ENCODE data around the gene OPTC.

OPTC gene

DNA sequence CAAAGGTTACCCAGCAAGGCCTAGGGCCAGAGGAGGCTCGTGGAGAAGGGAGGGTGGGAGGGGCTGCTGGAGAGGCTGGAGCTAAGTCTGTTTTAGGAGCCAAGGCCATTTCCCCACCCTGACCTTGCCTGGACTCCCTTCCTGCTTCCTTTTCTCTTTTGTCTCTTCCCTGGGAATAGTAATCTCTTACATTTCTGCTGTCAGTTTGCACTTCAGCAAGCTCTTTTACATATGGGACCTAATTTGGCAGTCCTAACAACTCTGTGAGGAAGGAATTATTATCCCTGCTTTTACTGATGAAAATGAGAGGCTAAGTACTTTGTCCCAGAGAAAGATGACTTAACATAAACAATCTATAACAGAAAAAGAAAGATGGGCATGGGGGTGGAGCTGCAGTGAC is 13.8 kb downstream of the OPTC start:
- Histone ChIP-seq H3K9me2 (replicated peaks; ENCODE audit: insufficient read depth, low read length) (no peaks in the 10 kb centered on the region), H3K36me3 (ENCODE audit: low read length) (no peaks in the 10 kb centered on the region), H3K4me2 (ENCODE audit: low read depth, low read length, poor library complexity, severe bottlenecking) (no peak overlapping the region), H4K20me1 (ENCODE audit: low read depth, low read length) (no peaks in the 10 kb centered on the region), H2AFZ (ENCODE audit: low read depth, low read length, severe bottlenecking) (no peak overlapping the region), H3K9me3 (ENCODE audit: insufficient read depth, low read length) (no peaks in the 10 kb centered on the region), H3K79me2 (ENCODE audit: insufficient read depth, low read length) (no peaks in the 10 kb centered on the region), H3K27ac (ENCODE audit: low read depth, low read length) (no peak overlapping the region), H3K9ac (ENCODE audit: low read length) (no peak overlapping the region), H3K27me3 (ENCODE audit: low read length) (no peaks in the 10 kb centered on the region), H3K4me3 (ENCODE audit: insufficient read depth, low read length, poor library complexity, severe bottlenecking) (no peak overlapping the region), H3F3A (ENCODE audit: insufficient read depth) (no peaks in the 10 kb centered on the region)
- no peak for TF ChIP-seq EZH2phosphoT487 (conservative IDR thresholded peaks at IDR 0.05; ENCODE audit: low read length)
- TF ChIP-seq, protein P1, sequence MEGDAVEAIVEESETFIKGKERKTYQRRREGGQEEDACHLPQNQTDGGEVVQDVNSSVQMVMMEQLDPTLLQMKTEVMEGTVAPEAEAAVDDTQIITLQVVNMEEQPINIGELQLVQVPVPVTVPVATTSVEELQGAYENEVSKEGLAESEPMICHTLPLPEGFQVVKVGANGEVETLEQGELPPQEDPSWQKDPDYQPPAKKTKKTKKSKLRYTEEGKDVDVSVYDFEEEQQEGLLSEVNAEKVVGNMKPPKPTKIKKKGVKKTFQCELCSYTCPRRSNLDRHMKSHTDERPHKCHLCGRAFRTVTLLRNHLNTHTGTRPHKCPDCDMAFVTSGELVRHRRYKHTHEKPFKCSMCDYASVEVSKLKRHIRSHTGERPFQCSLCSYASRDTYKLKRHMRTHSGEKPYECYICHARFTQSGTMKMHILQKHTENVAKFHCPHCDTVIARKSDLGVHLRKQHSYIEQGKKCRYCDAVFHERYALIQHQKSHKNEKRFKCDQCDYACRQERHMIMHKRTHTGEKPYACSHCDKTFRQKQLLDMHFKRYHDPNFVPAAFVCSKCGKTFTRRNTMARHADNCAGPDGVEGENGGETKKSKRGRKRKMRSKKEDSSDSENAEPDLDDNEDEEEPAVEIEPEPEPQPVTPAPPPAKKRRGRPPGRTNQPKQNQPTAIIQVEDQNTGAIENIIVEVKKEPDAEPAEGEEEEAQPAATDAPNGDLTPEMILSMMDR (IDR thresholded peaks at IDR 0.05; ENCODE audit: insufficient read depth, low read length, poor library complexity, severe bottlenecking), result no peak

DNA sequence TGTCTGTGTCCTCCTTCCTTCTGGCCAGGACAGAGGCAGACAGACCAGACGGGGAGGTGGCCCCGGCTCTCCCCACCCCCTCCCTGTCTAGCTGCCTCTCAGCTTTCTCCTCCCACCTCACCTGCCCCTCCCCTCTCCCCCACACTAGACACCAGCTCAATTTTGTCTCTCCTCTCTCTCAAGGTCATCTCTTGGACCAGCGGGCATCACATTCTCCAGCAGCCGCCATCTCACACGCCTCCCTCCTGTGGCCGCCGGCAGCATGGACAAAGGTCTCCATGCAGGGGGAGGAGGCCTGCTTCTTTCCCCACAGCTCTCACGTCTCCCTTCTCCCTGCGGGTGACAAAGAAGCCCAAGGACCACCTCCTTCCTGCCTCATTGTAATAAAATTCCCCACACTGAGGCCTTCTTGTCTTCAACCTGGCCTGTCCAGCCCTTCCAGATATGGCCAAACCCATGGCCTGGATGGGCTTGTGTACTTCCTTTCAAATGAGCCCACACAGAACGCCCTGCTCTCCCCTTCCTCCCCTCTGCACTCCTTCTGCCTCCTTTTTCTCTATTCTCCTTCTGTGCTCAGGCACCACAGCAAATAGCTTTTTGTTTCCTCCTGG is 14.6 kb downstream of the OPTC start:
- H4K20me1 ChIP-seq (ENCODE audit: low read depth, low read length), result no peaks in the 10 kb centered on the region
- no peak overlapping the region for H3K4me3 ChIP-seq (ENCODE audit: insufficient read depth, low read length, poor library complexity, severe bottlenecking)
- H3F3A ChIP-seq (ENCODE audit: insufficient read depth), result no peaks in the 10 kb centered on the region
- H3K9me2 ChIP-seq (replicated peaks; ENCODE audit: insufficient read depth, low read length), result no peaks in the 10 kb centered on the region
- no peaks in the 10 kb centered on the region for H3K27me3 ChIP-seq (ENCODE audit: low read length)
- H3K9me3 ChIP-seq (ENCODE audit: insufficient read depth, low read length), result no peaks in the 10 kb centered on the region
- no peak for TF ChIP-seq EZH2phosphoT487 (conservative IDR thresholded peaks at IDR 0.05; ENCODE audit: low read length)
- TF ChIP-seq, protein P1 (IDR thresholded peaks at IDR 0.05; ENCODE audit: insufficient read depth, low read length, poor library complexity, severe bottlenecking), result no peak
- no peak overlapping the region for H2AFZ ChIP-seq (ENCODE audit: low read depth, low read length, severe bottlenecking)
- H3K79me2 ChIP-seq (ENCODE audit: insufficient read depth, low read length), result no peaks in the 10 kb centered on the region
- no peak overlapping the region for H3K27ac ChIP-seq (ENCODE audit: low read depth, low read length)
- no peaks in the 10 kb centered on the region for H3K36me3 ChIP-seq (ENCODE audit: low read length)
- no peak overlapping the region for H3K4me2 ChIP-seq (ENCODE audit: low read depth, low read length, poor library complexity, severe bottlenecking)
- no peak overlapping the region for H3K9ac ChIP-seq (ENCODE audit: low read length)

DNA sequence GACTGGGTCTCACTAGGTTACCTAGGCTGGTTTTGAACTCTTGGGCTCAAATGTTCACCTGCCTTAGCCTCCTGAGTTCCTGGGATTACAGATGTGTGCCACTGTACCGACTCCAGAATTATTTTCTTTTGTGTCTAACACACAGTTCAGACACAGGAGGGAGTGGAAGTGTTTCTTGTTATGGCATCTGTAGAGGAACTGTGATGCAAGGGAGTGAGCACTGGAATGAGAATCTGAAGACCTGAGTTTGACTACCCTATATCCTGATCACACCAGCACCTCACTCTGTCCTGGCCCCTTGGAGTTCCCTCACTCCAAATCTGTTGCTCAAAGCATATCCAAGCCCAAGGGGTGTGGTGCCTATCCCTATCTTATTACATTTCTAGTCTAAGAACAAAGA is 15.2 kb downstream of the OPTC start:
- TF ChIP-seq EZH2phosphoT487 (conservative IDR thresholded peaks at IDR 0.05; ENCODE audit: low read length), result no peak
- TF ChIP-seq, protein P1 (IDR thresholded peaks at IDR 0.05; ENCODE audit: insufficient read depth, low read length, poor library complexity, severe bottlenecking), result no peak
- no peaks in the 10 kb centered on the region for H3F3A ChIP-seq (ENCODE audit: insufficient read depth)
- H3K27me3 ChIP-seq (ENCODE audit: low read length), result no peaks in the 10 kb centered on the region
- H3K79me2 ChIP-seq (ENCODE audit: insufficient read depth, low read length), result no peaks in the 10 kb centered on the region
- H3K4me2 ChIP-seq (ENCODE audit: low read depth, low read length, poor library complexity, severe bottlenecking), result no peak overlapping the region
- H3K9me2 ChIP-seq (replicated peaks; ENCODE audit: insufficient read depth, low read length), result no peaks in the 10 kb centered on the region
- no peak overlapping the region for H3K27ac ChIP-seq (ENCODE audit: low read depth, low read length)
- no peak overlapping the region for H3K9ac ChIP-seq (ENCODE audit: low read length)
- no peak overlapping the region for H3K4me3 ChIP-seq (ENCODE audit: insufficient read depth, low read length, poor library complexity, severe bottlenecking)
- H4K20me1 ChIP-seq (ENCODE audit: low read depth, low read length), result no peaks in the 10 kb centered on the region
- no peaks in the 10 kb centered on the region for H3K36me3 ChIP-seq (ENCODE audit: low read length)
- no peak overlapping the region for H2AFZ ChIP-seq (ENCODE audit: low read depth, low read length, severe bottlenecking)
- H3K9me3 ChIP-seq (ENCODE audit: insufficient read depth, low read length), result no peaks in the 10 kb centered on the region

Data from SU-DHL-6 (cell line).